C4-2B (cell line): ENCODE data around the gene EPB41L2.

ENCODE experiments used
- H3K27ac ChIP-seq: fragments of 450-650 bp; 2 replicates; pipeline ENCODE4 v1.5.1; 2017
- ZFX ChIP-seq: fragments of 450-650 bp; IDR thresholded peaks from 2 replicates; pipeline ENCODE4 v1.6.1; 2017
- TF ChIP-seq, protein P1 (sequence below): fragments of 450-650 bp; conservative IDR thresholded peaks from 2 replicates; pipeline ENCODE4 v1.5.1; 2017; ENCODE audit warnings: mild to moderate bottlenecking

EPB41L2 gene

DNA sequence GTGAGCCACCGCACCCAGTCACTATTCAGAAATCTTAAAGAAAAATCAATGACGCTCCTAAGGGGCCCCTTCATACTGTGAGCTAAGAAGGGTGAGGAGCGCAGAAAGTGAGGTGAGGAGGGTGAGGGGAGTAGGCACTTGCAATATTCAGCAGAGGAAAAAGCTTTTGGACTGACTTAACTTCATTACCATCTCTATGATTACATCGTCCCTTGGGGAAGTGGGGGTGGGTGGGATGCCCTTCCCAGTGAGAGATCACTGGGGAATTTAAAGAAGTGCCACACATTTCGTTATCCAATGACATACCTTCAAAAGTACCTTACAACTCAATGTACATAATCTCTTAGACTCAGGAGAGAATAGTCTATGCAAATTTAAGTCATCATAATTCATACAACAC is 189.3 kb downstream of the EPB41L2 start:
- TF ChIP-seq ZFX = no peak
- TF ChIP-seq, protein P1, sequence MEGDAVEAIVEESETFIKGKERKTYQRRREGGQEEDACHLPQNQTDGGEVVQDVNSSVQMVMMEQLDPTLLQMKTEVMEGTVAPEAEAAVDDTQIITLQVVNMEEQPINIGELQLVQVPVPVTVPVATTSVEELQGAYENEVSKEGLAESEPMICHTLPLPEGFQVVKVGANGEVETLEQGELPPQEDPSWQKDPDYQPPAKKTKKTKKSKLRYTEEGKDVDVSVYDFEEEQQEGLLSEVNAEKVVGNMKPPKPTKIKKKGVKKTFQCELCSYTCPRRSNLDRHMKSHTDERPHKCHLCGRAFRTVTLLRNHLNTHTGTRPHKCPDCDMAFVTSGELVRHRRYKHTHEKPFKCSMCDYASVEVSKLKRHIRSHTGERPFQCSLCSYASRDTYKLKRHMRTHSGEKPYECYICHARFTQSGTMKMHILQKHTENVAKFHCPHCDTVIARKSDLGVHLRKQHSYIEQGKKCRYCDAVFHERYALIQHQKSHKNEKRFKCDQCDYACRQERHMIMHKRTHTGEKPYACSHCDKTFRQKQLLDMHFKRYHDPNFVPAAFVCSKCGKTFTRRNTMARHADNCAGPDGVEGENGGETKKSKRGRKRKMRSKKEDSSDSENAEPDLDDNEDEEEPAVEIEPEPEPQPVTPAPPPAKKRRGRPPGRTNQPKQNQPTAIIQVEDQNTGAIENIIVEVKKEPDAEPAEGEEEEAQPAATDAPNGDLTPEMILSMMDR = no peak

DNA sequence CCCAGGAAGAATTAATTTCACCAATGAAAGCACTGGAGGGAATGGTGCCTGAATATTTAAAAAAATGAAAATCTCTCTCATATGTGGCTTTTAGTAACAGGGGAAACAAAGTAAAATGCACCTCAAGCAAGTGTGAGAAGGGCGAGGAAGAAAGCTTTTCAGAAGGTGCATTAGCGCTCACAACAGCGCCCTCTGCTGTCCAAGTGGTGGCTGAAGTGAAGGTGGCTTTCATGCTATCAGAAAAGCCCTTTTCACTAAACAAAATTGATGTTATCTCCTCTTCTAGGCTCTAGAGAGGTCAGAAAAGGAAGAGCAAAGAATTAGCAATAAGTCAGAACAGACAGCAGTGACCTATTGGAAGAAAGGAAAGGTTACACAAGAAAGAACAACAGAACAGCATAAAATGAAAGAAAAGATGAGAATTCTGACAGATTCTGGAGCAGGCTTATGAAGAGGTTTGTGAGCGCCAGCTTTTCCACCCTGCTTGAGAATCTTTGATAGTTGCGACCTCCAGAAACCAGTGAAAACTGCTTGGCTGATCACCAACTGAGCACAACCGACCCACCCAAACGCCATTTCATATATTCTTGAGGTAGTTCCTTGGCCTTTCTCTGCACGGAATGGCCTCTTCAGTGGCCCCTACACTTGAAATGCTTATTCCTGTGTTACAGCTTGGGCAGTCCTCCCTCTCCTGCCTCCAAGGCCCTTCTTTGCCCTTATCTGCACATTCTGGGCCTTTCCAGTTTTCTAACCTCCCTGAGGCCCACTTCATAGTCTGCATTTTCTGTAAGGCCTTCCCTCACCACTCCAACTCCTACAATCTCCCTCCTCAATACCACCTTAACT is 190.6 kb downstream of the EPB41L2 start:
- TF ChIP-seq ZFX = no peak
- TF ChIP-seq, protein P1 = peak; percentile 93
- no peak overlapping the region for H3K27ac ChIP-seq

More for the DNA sequence above, 189.3 kb downstream of the EPB41L2 start:
- H3K27ac ChIP-seq = no peak overlapping the region

DNA sequence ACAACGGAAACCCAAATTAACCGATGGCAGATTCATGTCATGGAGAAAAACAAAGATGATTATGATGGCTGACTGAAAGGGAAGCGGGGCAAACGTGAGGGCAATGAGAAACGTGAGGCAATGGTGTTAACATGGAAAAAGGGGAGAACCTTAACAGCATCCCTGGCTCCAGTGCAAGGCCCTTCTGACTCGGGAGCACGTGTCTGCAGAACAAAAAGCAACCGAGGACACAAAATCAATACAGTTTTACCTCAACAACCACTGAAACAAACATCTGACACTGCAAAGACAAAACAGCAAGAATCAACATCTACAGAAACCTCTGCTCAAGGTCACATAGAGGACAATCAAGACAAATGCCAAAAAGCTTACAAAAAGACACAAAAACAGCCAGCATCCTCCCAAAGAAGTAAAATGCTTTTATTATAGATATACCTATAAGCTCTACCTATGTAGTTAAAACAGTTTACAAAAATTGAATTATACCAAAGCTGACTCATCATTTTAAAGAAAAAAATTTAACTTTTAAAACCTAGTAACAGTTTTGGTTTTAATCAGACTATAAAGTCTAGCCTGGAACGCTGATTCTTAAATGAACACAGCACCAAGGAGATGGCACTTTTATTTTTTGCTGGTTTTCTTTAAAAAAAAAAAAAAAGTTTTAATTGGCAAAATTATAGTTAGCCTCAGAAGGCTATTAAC is 192.7 kb downstream of the EPB41L2 start:
- TF ChIP-seq, protein P1 = no peak
- no peak for TF ChIP-seq ZFX

DNA sequence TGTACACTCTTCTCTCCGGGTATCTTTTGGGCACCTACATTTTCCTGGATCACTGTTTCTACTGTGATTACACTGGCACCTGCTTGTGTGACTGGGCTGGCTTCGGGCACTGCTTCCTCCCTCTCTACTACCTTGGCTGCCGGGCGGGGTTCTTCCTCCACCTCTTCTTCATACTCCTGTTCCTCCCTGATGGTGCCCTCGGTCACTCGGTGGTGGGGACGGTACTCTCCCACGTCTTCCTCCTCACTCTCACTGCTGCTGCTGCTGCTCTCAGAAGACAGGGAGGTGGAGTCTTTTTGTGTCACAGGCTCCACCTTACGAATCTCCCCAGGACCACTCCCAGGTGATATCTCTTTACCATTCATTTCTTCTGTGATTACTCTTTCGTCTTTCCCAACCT is 193.4 kb downstream of the EPB41L2 start:
- TF ChIP-seq, protein P1 = no peak
- no peak for TF ChIP-seq ZFX

More for the DNA sequence above, 192.7 kb downstream of the EPB41L2 start:
- no peak overlapping the region for H3K27ac ChIP-seq

DNA sequence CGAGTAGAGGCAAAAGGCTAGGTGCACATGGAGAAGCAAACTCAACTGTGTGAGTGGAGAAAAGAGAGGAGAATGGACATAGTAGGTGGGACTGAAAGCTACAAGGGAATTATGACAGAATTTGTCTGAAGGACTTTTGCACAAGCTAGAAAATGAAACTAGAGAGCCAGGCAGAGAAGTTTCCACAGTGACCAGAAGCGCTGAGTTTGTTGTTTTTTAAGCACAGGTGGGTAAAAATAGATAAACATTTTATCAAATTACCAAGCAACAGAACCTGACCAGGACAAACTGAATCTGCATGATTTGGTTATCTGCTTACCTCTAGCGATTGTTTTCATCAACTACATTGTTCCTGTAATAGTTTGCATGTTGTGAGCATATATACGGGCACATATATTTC is 197.3 kb downstream of the EPB41L2 start:
- H3K27ac ChIP-seq = no peak overlapping the region

More for the DNA sequence above, 193.4 kb downstream of the EPB41L2 start:
- no peak overlapping the region for H3K27ac ChIP-seq

DNA sequence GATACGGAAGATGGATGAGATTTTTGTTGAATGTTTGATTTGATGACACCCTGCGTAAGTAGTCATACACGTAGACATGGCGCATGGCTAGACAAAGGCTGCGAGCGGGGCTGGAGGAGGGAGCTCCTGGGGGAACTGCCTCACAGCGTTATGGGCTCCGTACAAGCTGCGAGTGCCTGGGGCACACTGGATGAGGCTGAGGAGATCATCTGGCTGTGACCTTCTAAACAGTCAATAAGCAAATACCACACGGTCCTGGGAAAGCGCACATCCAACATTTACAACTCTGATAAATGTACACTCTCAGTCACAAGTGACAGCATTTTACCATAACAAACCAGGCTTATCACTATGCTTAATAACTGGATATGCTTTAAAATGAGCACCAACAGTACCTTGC is 198.7 kb downstream of the EPB41L2 start:
- no peak for TF ChIP-seq ZFX
- TF ChIP-seq, protein P1 = no peak

More for the DNA sequence above, 197.3 kb downstream of the EPB41L2 start:
- no peak for TF ChIP-seq ZFX
- TF ChIP-seq, protein P1 = no peak

More for the DNA sequence above, 198.7 kb downstream of the EPB41L2 start:
- no peak overlapping the region for H3K27ac ChIP-seq
